Adrenal gland (tissue), 12 donors: ENCODE data around the gene OSCAR. TPM values are rescaled to one million over a fixed set of nuclear protein-coding genes. Genes with fewer than 3 reads are reported as not detected.

Experiments
- DNase-seq, 7 donors: peaks; one replicate each; pipeline ENCODE4 v3.0.0-alpha.2; 2019 to 2020
- H3K27ac ChIP-seq, 5 donors: fragments of 200-600 bp; sonication (generic) in 4 of 5; 1 replicate in 3 of 5; 2 replicates in 2 of 5; pipeline versions ENCODE4 v1.5.1 to v1.8.0; 2016 to 2020; ENCODE audit warnings: mild to moderate bottlenecking in 1 of 5
- H3K27me3 ChIP-seq: fragments of 200-600 bp; 2 replicates; pipeline ENCODE4 v1.8.0; 2021
- H3K36me3 ChIP-seq, 2 donors: fragments of 200-600 bp; replicated peaks in 1 of 2; 1 replicate in 1 of 2; 2 replicates in 1 of 2; pipeline versions ENCODE4 v1.5.1 to v1.8.0; 2018 to 2022
- H3K4me1 ChIP-seq, 2 donors: fragments of 200-600 bp; replicated peaks in 1 of 2; 1 replicate in 1 of 2; 2 replicates in 1 of 2; pipeline versions ENCODE4 v1.5.1 to v1.8.0; 2018 to 2021
- H3K4me3 ChIP-seq, 4 donors: fragments of 200-600 bp; sonication (generic) in 3 of 4; one replicate each; pipeline ENCODE4 v1.5.1; 2016 to 2018
- H3K9me3 ChIP-seq, 3 donors: fragments of 200-600 bp; sonication (generic) in 1 of 3; replicated peaks in 1 of 3; 1 replicate in 2 of 3; 2 replicates in 1 of 3; pipeline versions ENCODE4 v1.5.1 to v1.8.0; 2016 to 2021
- CTCF ChIP-seq, 6 experiments: fragments of 450-650 bp in 4 of 6; fragments of 200-600 bp in 2 of 6; sonication (generic) in 1 of 6; IDR thresholded peaks; 1 replicate in 5 of 6; 2 replicates in 1 of 6; pipeline versions ENCODE4 v1.5.1 to v1.8.0; 2016 to 2021; ENCODE audit warnings: antibody characterized with exemption in 6 of 6, mild to moderate bottlenecking in 2 of 6, moderate library complexity in 1 of 6
- POLR2A ChIP-seq, 2 donors: fragments of 450-650 bp; IDR thresholded peaks; one replicate each; pipeline ENCODE4 v1.6.1; 2017; ENCODE audit warnings: antibody characterized with exemption in 2 of 2, mild to moderate bottlenecking in 2 of 2, moderate library complexity in 1 of 2
- WGBS, 4 donors: extraction: QIAGEN DNeasy Blood & Tissue Kit in 2 of 4; methylation state at CpG; one replicate each; pipeline versions ENCODE4 v1.1.5 to v1.1.7; 2013 to 2017; 5-methylcytosine and 5-hydroxymethylcytosine counted together
- intact Hi-C, 2 donors: fragments of 100-400 bp; cut with DNase I; formaldehyde crosslinking; loops; one replicate each; pipeline versions ENCODE4 v1.14.1 to v1.15.0; 2022 to 2023
- polyA plus RNA-seq, 3 donors: library from polyadenylated mRNA; stranded (reverse); fragments of 200-250 nt in 2 of 3; fragments of 350-450 nt in 1 of 3; fragmentation: Illumina TruSeq in 1 of 3; extraction: RNeasy Lipid Tissue Mini Kit (QIAGEN cat#74804) in 1 of 3; gene quantifications; one replicate each; pipeline ENCODE4 v1.2.3, GENCODE V29; 2013 to 2014
- total RNA-seq, 9 donors: library from RNA; depleted of rRNA in 4 of 9; stranded (reverse); fragments of >200 nt in 4 of 9; fragments of 120-200 nt in 1 of 9; fragmentation: NEBNext Ultra II Directional in 1 of 9; extraction: Animal tissue kit (Norgen Biotek cat#: 25700) in 1 of 9; gene quantifications; one replicate each; pipeline versions ENCODE4 v1.1.0 to v1.2.4, GENCODE V29; 2013 to 2023
- donor health status: healthy with polysubstance abuse.
- donor health status: Bipolar disorder and iron deficiency.
- donor health status: DM: yes; HTN: yes; CAD: no.
- donor health status: DM: no; HTN: no; CAD: no.
- donor health status: DM: no; HTN: no; CAD: no.
- donor health status: DM: yes; HTN: yes; CAD: no.

OSCAR gene
- total and polyA plus RNA-seq, 12 donors = 0.11 to 6.6 (median 2.4) TPM; not detected in 1

- 75 to 86% (median 82%) methylated on average over 17 of the region's 17 CpGs for WGBS, 4 donors
- Histone ChIP-seq H3K9me3 (no peaks in the 10 kb centered on the region), H3K4me3 (no peak overlapping the region), H3K36me3 (no peaks in the 10 kb centered on the region), H3K27ac (no peak overlapping the region), H3K4me1 (peaks cover 0 to 7% of the 10 kb centered on the region in 2 donors), H3K27me3 (no peaks in the 10 kb centered on the region)
- TF ChIP-seq POLR2A (IDR thresholded peaks at IDR 0.05) (no peak), CTCF (IDR thresholded peaks at IDR 0.05) (no peak)
- intact Hi-C loops = no loop called here
- no peak for DNase-seq
Observed at GRCh38 chr19:54094426-54095000, 6.1 kb downstream of the OSCAR start.

- no peak for DNase-seq
- TF ChIP-seq POLR2A (IDR thresholded peaks at IDR 0.05) = no peak
- no peak for TF ChIP-seq CTCF (IDR thresholded peaks at IDR 0.05)
- no peaks in the 10 kb centered on the region for H3K27me3 ChIP-seq
- no peak overlapping the region for H3K27ac ChIP-seq
- intact Hi-C loops = no loop called here
- H3K4me1 ChIP-seq = no peaks in the 10 kb centered on the region
- no peak overlapping the region for H3K4me3 ChIP-seq
- 67 to 88% (median 83%) methylated on average over 3 of the region's 3 CpGs for WGBS, 4 donors
- no peaks in the 10 kb centered on the region for H3K9me3 ChIP-seq
- H3K36me3 ChIP-seq = no peaks in the 10 kb centered on the region
Observed at GRCh38 chr19:54084410-54084809, 16.2 kb downstream of the OSCAR start.

GRCh38 chr19:54081032-54081431 is 19.6 kb downstream of the OSCAR start, which contains the start of gene TARM1:
Gene TARM1 (minus strand): TSS chr19:54081365. CDS start chr19:54081340, 25 bp downstream.
- Histone ChIP-seq H3K36me3 (no peaks in the 10 kb centered on the region), H3K9me3 (no peaks in the 10 kb centered on the region), H3K27me3 (no peaks in the 10 kb centered on the region), H3K4me1 (no peaks in the 10 kb centered on the region), H3K27ac (no peak within 1 kb of the TSS), H3K4me3 (no peak within 1 kb of the TSS)
- 73 to 83% (median 79%) methylated on average over 7 of the region's 7 CpGs for WGBS, 4 donors
- TF ChIP-seq CTCF (IDR thresholded peaks at IDR 0.05) (no peak), POLR2A (IDR thresholded peaks at IDR 0.05) (no peak)
- DNase-seq = no peak
- intact Hi-C loops = no loop called here

- intact Hi-C loops = no loop called here
- Histone ChIP-seq H3K9me3 (no peaks in the 10 kb centered on the region), H3K36me3 (no peaks in the 10 kb centered on the region), H3K27me3 (no peaks in the 10 kb centered on the region), H3K27ac (no peak overlapping the region), H3K4me1 (no peaks in the 10 kb centered on the region), H3K4me3 (no peak overlapping the region)
- DNase-seq = no peak
- 67 to 75% (median 73%) methylated on average over 5 of the region's 5 CpGs for WGBS, 4 donors
- TF ChIP-seq POLR2A (IDR thresholded peaks at IDR 0.05) (no peak), CTCF (IDR thresholded peaks at IDR 0.05) (no peak)
Observed at GRCh38 chr19:54077334-54077733, 23.3 kb downstream of the OSCAR start.
